ENCODE data around the gene CYBRD1.

Gene CYBRD1

DNA sequence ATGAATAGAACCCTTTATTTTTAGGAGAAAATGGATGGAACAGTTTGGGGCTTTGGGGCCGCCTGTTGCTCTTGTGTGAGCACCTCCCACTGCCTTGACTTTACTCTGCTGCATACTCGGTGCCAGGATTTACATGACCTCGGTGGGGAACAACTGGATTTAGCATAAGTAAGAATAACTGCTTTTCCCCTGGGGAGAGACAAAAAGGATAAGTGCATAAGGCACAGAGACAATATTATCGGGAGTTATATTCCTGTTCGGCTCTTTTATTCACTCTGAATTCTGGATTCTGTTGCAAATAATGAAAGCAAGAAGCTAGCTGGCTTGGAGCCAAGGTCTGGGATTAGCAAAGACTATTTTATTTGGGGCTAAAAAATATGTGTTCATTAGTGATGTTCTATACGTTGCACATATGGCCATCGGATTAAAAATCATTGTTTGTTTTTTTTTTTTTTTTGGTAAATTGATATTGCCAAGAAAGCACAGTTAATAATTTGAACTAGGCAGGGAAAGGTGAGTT, 69.8 kb downstream of the CYBRD1 start:
- ATAC-seq: no peak
- Mint-ChIP-seq H3K27me3 (peaks cover 12% of the 10 kb centered on the region), H3K9me3 (peaks cover 2% of the 10 kb centered on the region), H3K4me3 (no peak overlapping the region), H3K36me3 (no peaks in the 10 kb centered on the region), H3K27ac (no peak overlapping the region), H3K4me1 (no peaks in the 10 kb centered on the region)

DNA sequence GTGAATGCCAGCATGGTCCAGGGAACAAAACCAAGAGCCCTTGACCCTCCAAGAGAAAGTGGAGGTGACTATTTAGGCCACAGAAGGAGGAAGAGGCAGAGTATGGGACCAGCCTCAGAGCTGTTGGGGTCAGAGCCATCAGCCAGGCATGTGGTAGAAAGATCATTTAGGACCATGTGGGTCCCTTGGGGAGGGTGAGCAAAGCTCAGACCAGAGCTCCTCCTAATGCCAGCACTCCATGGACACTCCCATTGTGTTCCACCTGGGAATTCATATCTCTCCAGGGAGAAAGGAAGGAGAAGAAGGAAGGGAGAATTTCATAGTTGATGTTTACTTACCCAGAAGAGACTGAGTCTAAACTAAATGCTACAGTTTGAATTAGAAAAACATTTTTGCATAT, 73.2 kb downstream of the CYBRD1 start:
- no peak overlapping the region for H3K4me3 Mint-ChIP-seq
- H3K27ac Mint-ChIP-seq: no peak overlapping the region
- peaks cover 12% of the 10 kb centered on the region for H3K27me3 Mint-ChIP-seq
- H3K36me3 Mint-ChIP-seq: no peaks in the 10 kb centered on the region
- no peak for ATAC-seq
- peaks cover under 1% of the 10 kb centered on the region for H3K9me3 Mint-ChIP-seq
- peaks cover 10% of the 10 kb centered on the region for H3K4me1 Mint-ChIP-seq

DNA sequence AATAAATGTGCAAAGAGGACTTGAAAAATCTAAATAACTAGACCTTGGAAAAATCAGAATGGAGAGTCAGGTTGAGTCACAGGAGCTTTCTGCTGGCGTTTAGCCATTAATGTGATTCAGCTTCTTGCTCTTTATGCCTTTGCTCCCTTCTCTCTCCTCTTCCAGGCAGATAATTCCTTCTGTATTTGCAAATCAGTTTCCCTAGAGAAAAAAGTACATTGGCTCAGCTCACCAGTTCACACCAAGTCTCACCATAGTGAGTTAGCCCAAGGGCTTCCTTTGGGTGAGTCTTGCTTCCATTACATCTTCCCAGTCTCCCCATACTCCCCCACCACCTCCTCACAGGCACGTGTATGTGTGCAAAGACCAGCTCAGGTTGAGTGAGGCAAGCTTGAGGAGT, 73.6 kb downstream of the CYBRD1 start:
- no peak for ATAC-seq
- Mint-ChIP-seq H3K27me3 (peaks cover 9% of the 10 kb centered on the region), H3K27ac (no peak overlapping the region), H3K4me1 (peaks cover 10% of the 10 kb centered on the region), H3K9me3 (no peaks in the 10 kb centered on the region), H3K4me3 (no peak overlapping the region), H3K36me3 (no peaks in the 10 kb centered on the region)

GRCh38 chr2:171598713-171599319, 76.5 kb downstream of the CYBRD1 start:
- H3K4me1 Mint-ChIP-seq: peaks cover 10% of the 10 kb centered on the region
- H3K4me3 Mint-ChIP-seq: no peak overlapping the region
- H3K27me3 Mint-ChIP-seq: peaks cover 9% of the 10 kb centered on the region
- H3K9me3 Mint-ChIP-seq: no peaks in the 10 kb centered on the region
- ATAC-seq: peak; percentile 91
- H3K27ac Mint-ChIP-seq: no peak overlapping the region
- H3K36me3 Mint-ChIP-seq: no peaks in the 10 kb centered on the region

DNA sequence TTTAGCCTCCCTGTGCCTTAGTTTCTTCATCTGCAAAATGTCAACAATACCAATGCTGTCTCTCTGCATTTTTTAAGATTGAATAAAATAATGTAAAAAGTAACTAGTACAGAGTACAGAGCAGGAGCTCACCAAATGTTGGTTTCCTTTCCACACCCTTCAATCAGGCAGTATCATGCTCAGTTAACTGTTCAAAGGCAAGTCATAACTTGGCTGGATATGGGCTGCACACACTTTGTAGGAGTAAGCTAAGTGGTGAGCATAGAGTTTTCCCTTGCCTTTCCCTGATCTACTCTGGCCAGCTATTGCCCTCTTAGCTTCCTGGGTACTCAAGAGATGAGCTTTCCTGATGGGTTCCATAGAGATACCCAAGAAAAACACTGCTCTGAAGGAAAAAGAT, 77.9 kb downstream of the CYBRD1 start:
- H3K4me1 Mint-ChIP-seq: peaks cover 10% of the 10 kb centered on the region
- H3K9me3 Mint-ChIP-seq: no peaks in the 10 kb centered on the region
- no peak overlapping the region for H3K4me3 Mint-ChIP-seq
- H3K27me3 Mint-ChIP-seq: peaks cover 10% of the 10 kb centered on the region
- H3K36me3 Mint-ChIP-seq: no peaks in the 10 kb centered on the region
- no peak overlapping the region for H3K27ac Mint-ChIP-seq
- no peak for ATAC-seq

GRCh38 chr2:171602352-171602751, 80.1 kb downstream of the CYBRD1 start:
- H3K27me3 Mint-ChIP-seq: peaks cover 17% of the 10 kb centered on the region
- no peaks in the 10 kb centered on the region for H3K36me3 Mint-ChIP-seq
- H3K4me3 Mint-ChIP-seq: no peak overlapping the region
- no peak overlapping the region for H3K27ac Mint-ChIP-seq
- H3K4me1 Mint-ChIP-seq: peaks cover 10% of the 10 kb centered on the region
- no peak for ATAC-seq
- no peaks in the 10 kb centered on the region for H3K9me3 Mint-ChIP-seq
